Measurements from ENCODE around the gene ASCC2.

GRCh38 chr22:29786031-29786430, 52.0 kb downstream of the ASCC2 start:
- TF ChIP-seq SP1 (IDR thresholded peaks at IDR 0.05): no peak
- TF ChIP-seq L3MBTL2 (conservative IDR thresholded peaks at IDR 0.05): no peak
- TF ChIP-seq ELF4 (IDR thresholded peaks at IDR 0.05): no peak
- TF ChIP-seq FOXA1 (IDR thresholded peaks at IDR 0.05): no peak

Data from HEK293T (cell line).